ENCODE measurements around the gene UFC1. TPM values are rescaled to one million over a fixed set of nuclear protein-coding genes. Genes with fewer than 3 reads are reported as not detected.

The UFC1 gene
- total RNA-seq, 1 donor, result 69.1 TPM

DNA sequence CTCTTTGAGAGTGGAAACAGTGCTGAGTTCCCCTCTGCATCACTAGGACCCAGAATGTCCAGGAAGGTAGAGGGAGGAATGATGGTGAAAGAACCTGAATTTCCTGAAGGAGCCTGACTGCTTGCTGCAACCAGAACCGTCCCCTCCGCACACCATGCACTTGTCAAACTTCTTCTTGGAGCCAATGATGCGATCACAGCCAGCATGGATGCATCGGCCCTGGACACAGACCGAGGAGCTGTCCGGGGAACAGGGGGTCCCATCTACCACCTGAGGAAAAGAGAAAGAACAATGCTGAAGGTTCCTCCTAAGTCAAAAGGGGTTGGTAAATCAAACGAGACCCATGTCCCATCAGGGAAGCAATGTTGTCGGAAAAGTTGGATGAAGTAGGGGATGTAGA is 38.2 kb downstream of the UFC1 start:
- no peak overlapping the region for H3K4me3 ChIP-seq (ENCODE audit: low read depth, low read length)
- TF ChIP-seq, protein P1, sequence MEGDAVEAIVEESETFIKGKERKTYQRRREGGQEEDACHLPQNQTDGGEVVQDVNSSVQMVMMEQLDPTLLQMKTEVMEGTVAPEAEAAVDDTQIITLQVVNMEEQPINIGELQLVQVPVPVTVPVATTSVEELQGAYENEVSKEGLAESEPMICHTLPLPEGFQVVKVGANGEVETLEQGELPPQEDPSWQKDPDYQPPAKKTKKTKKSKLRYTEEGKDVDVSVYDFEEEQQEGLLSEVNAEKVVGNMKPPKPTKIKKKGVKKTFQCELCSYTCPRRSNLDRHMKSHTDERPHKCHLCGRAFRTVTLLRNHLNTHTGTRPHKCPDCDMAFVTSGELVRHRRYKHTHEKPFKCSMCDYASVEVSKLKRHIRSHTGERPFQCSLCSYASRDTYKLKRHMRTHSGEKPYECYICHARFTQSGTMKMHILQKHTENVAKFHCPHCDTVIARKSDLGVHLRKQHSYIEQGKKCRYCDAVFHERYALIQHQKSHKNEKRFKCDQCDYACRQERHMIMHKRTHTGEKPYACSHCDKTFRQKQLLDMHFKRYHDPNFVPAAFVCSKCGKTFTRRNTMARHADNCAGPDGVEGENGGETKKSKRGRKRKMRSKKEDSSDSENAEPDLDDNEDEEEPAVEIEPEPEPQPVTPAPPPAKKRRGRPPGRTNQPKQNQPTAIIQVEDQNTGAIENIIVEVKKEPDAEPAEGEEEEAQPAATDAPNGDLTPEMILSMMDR (IDR thresholded peaks at IDR 0.05; ENCODE audit: insufficient read depth, low read depth, low read length), result no peak
- no peak for DNase-seq (ENCODE audit: low read depth)

DNA sequence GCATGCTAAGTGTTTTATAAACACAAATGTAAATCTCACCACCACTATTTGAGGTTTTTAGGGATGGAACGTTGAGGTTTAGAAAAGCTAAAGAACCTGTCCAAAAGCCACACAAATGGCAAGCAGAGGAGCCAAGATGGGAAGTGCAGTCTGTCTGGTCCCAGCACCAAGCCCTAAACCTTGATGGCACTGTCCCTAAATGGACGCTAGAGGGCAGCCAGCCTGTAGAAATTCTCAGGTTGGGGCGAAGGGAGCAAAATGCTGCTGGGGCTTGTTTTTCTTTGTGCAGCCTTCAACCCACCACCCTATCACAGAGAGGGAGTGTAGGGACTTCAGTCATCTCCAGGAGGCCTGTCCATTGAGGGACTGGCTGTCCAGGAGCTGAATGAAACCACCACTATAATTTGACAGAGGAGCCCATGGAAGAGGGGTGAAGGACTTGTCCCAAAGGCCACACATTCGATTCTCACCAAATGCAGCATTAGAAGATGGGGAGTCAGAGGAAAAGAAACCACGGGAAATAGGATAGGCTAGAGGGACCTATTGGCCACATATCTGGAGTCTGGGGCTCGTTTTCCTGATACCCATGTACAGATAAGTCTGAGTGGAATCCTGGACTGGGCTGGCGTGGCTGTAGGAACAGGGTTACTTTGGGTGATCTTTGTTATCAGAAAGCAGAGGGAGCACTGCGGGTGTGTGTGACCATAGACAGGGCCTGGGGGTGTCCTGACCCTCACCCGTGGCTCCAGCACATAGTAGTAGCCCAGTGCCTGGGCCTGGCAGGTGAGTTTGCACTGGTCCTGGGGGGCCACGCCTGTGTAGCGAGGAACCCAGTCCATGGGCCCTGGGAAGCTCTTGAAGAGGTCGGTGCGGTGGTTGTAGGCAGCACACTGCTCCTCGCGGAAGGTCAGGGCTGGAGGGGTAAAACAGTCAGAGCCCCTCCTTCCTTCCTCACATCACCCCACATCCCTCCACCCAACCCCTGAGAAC is 39.0 kb downstream of the UFC1 start:
- TF ChIP-seq, protein P1 (IDR thresholded peaks at IDR 0.05; ENCODE audit: insufficient read depth, low read depth, low read length), result peak; percentile 95
- DNase-seq (ENCODE audit: low read depth), result peak; percentile 76
- H3K4me3 ChIP-seq (ENCODE audit: low read depth, low read length), result no peak overlapping the region

DNA sequence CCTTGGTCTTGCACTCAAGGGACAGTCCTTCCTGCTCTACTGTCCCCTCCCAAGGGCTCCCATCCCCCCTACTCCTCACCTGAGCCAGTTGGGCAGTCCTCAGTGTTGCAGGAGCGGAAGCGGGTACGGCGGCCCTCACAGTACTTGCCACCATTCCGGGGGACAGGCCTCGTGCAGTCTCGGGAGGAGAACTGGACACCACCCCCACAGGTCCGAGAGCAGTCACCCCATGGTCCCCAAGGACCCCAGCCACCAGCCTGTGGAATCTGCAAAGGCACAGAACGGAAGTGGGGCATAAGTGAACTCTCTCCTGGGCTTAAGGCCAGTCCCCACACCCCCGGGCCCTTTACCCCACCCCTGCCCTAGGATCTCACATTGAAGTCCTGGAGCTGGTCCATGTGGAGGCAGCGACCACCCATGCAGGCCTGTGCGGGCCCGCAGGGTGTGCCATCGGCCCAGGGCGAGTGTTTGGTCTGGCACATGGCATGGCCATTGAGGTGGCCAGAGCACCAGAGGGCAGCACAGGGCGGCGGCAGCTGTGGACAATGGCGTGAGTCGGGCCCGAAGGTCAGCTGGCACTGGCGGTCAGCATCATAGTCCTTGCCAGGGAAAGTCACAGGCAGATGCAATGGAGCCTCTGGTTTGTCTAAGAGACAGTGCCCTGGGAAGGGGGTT is 39.9 kb downstream of the UFC1 start:
- no peak for DNase-seq (ENCODE audit: low read depth)
- TF ChIP-seq, protein P1 (IDR thresholded peaks at IDR 0.05; ENCODE audit: insufficient read depth, low read depth, low read length), result no peak
- H3K4me3 ChIP-seq (ENCODE audit: low read depth, low read length), result no peak overlapping the region

DNA sequence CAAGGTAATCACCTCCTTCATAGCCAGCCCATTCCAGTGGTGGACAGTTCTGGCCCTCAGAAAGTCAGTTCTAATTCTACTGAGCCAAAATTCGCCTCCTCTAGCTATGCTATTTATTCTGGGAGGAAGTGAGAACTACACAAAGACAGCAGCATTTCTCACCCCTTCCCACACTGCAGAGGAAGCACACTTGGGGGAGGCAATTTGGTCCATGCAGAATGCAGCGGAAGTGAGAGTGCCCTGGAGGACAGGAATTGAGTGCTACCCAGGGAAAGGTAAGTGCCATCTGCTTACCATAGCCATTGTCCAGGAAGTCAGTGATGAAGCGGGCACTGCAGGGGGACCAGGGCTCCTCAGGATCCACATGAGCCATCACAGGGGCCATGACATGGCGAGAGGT is 41.4 kb downstream of the UFC1 start:
- no peak for DNase-seq (ENCODE audit: low read depth)
- H3K4me3 ChIP-seq (ENCODE audit: low read depth, low read length), result no peak overlapping the region
- TF ChIP-seq, protein P1 (IDR thresholded peaks at IDR 0.05; ENCODE audit: insufficient read depth, low read depth, low read length), result no peak

DNA sequence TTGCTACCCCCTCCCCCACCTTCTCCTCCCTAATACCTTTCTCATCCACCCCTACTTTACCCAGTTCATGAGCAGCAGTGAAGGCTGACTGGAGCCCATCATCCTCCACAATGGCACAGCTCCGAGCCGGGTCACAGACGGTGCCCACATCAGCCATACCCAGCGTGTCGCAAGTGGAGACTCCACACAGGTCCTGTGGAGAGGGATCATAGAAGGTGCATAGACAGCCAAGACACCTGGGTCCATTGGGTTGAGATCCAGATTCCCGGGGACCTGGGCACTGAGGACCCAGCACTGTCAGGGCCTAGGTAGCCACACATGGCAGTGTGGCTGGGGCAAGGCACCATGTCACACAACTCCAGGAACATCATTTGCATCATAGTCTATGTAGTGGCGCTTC is 42.3 kb downstream of the UFC1 start:
- DNase-seq (ENCODE audit: low read depth), result no peak
- TF ChIP-seq, protein P1 (IDR thresholded peaks at IDR 0.05; ENCODE audit: insufficient read depth, low read depth, low read length), result no peak
- H3K4me3 ChIP-seq (ENCODE audit: low read depth, low read length), result peak overlapping the region; percentile 3

DNA sequence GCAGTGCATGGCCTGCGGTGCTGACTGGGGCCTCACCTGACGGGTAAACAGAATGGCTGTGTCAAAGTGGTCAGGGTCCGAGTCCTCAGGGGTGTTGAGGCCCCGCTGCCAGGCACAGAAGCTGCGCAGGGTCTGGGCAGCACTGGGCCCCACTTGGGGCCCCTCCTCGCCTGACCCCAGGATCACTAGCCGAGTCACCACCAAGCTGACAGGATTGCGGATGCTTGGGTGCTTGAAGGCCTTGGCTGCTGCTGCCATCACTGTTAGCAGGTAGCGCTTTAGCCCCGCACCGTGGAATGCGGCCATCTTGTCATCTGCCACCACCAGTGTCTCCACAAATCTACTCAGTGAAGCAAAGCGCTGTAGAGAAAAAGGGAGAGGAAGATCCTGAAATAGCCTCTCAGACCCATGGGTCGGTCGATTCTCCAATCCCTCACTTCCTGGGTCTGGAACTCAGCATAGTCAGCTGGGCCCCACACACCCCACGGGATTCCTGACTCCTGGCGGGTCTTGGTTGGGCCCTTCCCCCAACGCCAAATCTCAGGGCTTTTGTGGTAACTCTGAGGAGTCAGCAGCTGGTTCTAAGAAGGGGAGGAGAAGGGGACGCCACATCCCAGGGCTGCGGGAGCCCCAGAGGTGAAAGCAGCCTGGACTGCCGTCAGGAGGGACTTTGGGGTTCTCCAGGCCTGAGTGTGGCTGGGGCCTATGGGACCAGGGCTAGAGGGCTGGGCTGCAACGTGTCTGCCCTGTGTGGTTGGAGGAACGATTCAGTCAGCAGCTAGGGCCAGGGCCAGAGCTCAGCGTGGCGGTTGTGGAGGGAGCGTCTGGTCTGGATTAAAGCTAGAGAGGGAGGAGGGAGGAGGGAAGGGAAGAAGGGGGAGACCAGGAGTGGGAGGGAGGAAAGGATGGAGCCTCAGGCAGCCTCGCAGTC is 43.0 kb downstream of the UFC1 start:
- H3K4me3 ChIP-seq (ENCODE audit: low read depth, low read length), result peak overlapping the region; percentile 64
- DNase-seq (ENCODE audit: low read depth), result peak; percentile 93
- TF ChIP-seq, protein P1 (IDR thresholded peaks at IDR 0.05; ENCODE audit: insufficient read depth, low read depth, low read length), result no peak

Measured in fibroblast of villous mesenchyme (primary cell).